Measurements from ENCODE around the gene ST3GAL5.

- TF ChIP-seq CTCF (IDR thresholded peaks at IDR 0.05 in 4 of 5, conservative IDR thresholded peaks at IDR 0.05 in 1 of 5) (no peak), POLR2A (IDR thresholded peaks at IDR 0.05) (no peak)
Observed at GRCh38 chr2:85864654-85865053, 24.1 kb downstream of the ST3GAL5 start.
